Measurements from ENCODE around the gene DNM2.

DNA sequence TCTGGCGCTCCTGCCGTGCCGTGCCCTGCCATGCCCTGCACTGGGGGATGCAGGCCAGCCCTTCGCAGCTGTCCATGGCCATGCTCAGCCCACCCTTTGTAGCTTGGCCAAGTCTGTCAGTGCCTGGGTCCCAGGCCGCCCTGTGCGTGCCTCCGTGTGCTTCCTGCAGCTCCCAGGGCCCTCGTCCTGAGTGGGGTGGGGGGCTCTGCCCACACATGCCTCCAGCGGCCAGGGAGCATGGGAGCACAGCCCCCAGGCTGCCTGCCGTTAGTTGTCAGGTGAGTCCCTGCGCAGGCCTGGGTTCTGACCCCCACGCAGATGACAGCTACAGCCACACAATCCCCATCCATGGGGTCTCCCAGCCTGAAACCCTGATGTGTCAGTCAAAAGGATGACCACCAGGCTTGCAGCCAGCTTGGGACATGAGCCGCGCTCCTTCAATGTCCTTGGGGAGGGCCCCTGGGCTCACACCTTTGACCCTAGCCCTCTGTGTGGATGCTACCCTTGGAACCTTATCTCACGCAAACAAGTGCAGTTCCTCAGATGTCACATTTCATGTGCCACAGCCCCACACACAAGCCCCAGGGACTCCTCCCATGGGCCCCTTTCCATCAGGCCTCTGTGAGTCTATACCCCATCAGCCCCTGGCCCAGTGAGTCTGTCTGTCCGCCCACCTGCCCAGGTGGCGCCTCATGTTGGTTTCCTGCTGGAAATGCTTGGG is 93.7 kb downstream of the DNM2 start:
- TF ChIP-seq, protein P1, sequence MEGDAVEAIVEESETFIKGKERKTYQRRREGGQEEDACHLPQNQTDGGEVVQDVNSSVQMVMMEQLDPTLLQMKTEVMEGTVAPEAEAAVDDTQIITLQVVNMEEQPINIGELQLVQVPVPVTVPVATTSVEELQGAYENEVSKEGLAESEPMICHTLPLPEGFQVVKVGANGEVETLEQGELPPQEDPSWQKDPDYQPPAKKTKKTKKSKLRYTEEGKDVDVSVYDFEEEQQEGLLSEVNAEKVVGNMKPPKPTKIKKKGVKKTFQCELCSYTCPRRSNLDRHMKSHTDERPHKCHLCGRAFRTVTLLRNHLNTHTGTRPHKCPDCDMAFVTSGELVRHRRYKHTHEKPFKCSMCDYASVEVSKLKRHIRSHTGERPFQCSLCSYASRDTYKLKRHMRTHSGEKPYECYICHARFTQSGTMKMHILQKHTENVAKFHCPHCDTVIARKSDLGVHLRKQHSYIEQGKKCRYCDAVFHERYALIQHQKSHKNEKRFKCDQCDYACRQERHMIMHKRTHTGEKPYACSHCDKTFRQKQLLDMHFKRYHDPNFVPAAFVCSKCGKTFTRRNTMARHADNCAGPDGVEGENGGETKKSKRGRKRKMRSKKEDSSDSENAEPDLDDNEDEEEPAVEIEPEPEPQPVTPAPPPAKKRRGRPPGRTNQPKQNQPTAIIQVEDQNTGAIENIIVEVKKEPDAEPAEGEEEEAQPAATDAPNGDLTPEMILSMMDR (IDR thresholded peaks at IDR 0.05): no peak
- no peak for TF ChIP-seq POLR2AphosphoS5 (IDR thresholded peaks at IDR 0.05; ENCODE audit: low read depth, low read length)
